NCI-H345 treated with DMSO at 0.1 percent for 48 hours (cell line): ENCODE measurements around the gene AP2A1.
"Not testable (repeated sequence)": the region's sequence is repeated elsewhere in the genome, so short reads cannot be mapped to it uniquely, and the experiment has no call there.

Experiments
- DNase-seq: peaks from one replicate; lab custom pipeline; 2025; ENCODE audit not compliant: unreplicated experiment; lab: John Stamatoyannopoulos, UW

AP2A1 gene

DNA sequence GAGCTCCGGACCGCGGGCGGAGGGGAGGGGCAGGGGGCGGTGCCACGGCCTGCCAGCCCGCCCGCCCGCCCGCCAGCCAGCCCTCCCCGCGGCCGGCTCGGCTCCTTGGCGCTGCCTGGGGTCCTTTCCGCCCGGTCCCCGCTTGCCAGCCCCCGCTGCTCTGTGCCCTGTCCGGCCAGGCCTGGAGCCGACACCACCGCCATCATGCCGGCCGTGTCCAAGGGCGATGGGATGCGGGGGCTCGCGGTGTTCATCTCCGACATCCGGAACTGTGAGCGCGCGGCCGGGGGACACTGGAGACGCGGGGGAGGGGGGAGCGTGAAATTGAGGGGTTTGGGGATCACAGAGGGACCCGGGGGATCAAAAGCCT, at the start of gene AP2A1:
Gene AP2A1, plus strand, starts transcription at position 72 of the 370 bp plus-strand sequence. Its CDS starts 133 bp downstream, at position 205.
- no peak for DNase-seq

- no peak for DNase-seq
These were observed 48.3 kb upstream of the AP2A1 start for GRCh38 chr19:49718511-49718910.

- no peak for DNase-seq
These were observed 47.8 kb upstream of the AP2A1 start for GRCh38 chr19:49718991-49719390.

GRCh38 chr19:49719420-49719819, 47.4 kb upstream of the AP2A1 start:
- not testable (repeated sequence) for DNase-seq

- no peak for DNase-seq
These were observed 39.4 kb upstream of the AP2A1 start for GRCh38 chr19:49727217-49728030.

- DNase-seq, result no peak
These were observed 36.6 kb upstream of the AP2A1 start for GRCh38 chr19:49730166-49730565.

- no peak for DNase-seq
These were observed 28.5 kb upstream of the AP2A1 start for GRCh38 chr19:49738268-49738667.

- DNase-seq, result no peak
These were observed 27.7 kb upstream of the AP2A1 start for GRCh38 chr19:49739098-49739497.

DNA sequence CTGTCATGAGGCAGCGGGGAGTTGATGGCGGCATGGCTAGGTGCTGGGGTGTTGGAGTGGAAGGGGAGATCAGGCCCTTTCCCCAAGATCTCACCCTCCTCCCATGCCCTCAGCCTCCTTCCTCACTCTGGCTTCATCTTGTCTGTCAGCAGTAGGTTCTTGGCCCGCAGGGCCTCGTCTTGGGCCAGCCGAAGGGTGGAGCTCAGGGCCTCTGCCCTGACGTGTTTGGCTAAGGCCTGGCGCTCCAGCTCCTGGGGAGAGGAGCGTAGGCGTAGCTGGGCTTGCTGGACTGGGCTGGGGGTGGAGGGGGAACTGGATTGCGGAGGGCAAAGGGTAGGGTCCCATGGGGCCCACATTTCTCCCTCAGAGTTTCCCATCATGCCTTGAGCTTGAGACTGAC, 26.9 kb upstream of the AP2A1 start:
- DNase-seq, result no peak

DNA sequence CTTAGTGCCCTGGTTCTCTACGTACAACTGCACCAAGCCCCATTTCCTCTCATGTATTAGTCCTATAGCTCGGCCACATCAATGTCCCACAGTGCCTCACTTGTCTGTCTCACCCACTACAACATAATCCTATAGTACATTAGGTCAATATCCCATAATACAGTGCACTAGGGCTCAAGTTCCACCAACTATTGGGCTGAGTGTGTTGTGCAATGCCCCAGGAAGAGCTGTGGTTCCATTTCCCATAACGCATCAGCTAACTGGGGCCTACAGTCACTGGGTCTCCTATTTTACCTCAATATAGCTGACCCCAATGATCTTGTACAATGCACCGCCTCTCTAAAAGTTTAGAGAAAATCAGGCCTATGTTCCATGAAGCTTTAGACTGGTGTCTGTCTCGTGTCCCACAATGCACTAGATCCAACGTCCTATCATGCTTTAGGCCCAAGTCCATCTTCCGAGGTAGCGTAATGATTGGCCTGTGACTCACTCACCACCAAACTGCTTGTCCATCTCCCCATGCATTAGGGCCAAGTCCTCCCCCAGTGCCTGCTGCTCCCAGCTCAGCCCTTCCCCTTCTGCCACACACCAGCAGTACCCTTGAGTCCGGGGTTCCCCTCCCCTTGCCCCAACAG, 25.5 kb upstream of the AP2A1 start:
- no peak for DNase-seq

GRCh38 chr19:49744946-49745381, 21.8 kb upstream of the AP2A1 start:
- no peak for DNase-seq

DNA sequence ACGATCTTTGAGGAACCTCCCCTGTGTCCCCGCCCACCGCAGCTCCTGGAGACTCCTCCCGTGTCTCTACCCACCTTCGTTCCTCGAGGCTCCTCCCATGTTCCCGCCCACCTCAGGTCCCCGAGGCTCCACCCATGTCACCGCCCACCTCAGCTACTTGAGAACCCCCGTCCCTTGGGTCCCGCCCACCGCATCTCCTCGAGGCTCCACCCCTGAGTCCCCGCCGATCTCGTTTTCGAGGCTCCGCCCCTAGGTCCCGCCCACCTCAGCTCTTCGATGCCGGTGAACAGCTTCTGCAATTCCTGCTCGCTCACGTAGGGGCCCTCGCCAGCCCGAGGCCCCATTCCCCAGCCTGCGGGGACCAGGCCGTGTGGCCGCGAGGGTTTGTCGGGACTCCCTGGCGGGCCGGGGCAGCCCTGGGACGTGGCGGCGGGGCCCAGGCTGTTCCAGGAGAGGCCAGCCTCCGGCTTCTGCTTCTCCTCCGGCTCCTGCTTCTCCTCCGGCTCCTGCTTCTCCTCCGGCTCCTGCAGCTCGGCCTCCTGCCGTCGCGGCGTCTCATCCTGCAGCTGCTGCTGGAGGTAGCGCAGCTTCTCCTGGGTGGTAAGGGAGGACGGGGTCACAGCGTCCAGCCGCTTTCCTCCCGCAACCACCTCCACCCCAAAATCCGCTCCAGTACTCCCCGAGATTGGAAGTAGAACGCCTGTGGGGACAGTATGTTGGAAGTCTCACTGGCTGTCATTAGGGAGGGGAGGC, 20.4 kb upstream of the AP2A1 start:
- no peak for DNase-seq

- no peak for DNase-seq
These were observed 17.6 kb upstream of the AP2A1 start for GRCh38 chr19:49749055-49749716.

DNA sequence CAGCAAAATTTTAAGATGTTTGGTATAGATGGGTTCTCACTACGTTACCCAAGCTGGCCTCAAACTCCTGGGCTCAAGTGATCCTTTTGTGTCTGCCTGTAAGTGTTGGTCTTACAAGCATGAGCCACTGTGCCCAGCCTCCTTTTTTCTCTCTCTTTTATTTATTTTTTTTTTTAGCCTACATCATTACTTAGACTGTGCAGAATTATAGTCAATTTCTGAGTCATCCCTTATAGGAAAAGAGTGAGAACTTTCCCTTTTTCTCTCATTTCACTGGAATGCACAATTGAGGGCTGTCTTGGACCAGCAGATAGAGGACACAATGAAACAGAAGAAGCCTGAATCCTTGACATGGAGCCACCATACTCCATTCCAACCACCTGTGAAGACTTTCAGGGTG, 17.0 kb upstream of the AP2A1 start:
- DNase-seq, result no peak

GRCh38 chr19:49752701-49753100, 14.1 kb upstream of the AP2A1 start:
- no peak for DNase-seq

DNA sequence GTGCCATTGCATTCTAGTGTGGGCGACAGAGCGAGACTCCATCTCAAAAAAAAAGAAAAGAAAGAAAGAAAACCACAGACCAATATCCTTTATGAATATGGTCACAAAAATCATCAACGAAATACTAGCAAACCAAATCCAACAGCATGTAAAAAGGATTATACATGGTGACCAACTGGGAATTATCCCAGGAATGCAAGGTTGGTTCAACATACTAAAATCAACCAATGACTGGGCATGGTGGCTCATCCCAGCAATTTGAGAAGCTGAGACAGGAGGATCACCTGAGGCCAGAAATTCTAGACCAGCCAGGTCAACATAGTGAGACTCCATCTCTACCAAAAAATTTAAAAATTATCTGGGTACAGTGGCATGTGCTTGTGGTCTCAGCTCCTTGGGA, 10.8 kb upstream of the AP2A1 start:
- DNase-seq, result no peak

DNA sequence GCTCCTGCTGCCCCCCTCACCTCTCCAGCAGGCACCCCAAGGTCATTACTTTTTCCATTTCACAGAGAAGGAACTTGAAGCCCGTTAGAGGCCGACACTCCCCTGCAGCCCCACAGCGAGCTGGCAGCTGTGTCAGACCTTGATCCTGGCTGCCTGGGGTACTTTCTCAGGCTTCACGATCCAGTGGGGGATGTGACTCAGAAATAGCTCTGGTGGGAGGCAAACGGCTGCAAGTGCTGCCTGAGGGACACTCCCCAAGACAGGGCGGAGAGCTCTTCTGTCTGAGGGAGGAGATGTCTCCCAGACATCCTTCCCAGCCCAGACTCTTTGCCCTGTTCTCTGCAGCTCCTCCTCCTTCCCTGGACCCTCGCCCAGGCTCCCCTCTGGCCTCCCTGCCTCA, 8.5 kb upstream of the AP2A1 start:
- DNase-seq, result no peak

GRCh38 chr19:49761249-49761624, 5.6 kb upstream of the AP2A1 start:
- no peak for DNase-seq

GRCh38 chr19:49761625-49762311, 5.0 kb upstream of the AP2A1 start:
- no peak for DNase-seq

- no peak for DNase-seq
These were observed 3.6 kb upstream of the AP2A1 start, which contains the start of gene TSKS for GRCh38 chr19:49763230-49763629. TSS of gene TSKS (minus strand) at chr19:49763306. CDS start at chr19:49763247, 59 bp downstream.

DNA sequence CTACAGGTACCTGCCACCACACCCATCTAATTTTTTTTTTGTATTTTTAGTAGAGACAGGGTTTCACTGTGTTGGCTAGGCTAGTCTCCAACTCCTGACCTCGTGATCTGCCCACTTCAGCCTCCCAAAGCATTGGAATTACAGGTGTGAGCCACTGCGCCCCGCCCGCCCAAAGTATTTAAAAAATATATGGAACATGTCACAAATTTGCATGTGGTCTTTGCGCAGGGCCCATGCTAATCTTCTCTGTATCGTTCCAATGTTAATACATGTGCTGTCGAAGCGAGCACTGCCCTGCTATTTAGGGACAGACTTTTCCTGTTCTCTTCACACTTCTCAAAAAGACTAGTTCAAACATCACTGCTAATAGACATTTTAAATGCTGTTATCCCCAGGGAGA, 2.5 kb upstream of the AP2A1 start:
- no peak for DNase-seq
